HG03469 (cell line): ENCODE measurements around the gene TSR2.
"Not testable (repeated sequence)": the region's sequence is repeated elsewhere in the genome, so short reads cannot be mapped to it uniquely, and the experiment has no call there.

Experiments
- ATAC-seq: cut with Tn5 transposase; IDR thresholded peaks from one replicate; pipeline ENCODE4 v1.9.1; 2021; ENCODE audit warnings: mild to moderate bottlenecking, moderate library complexity, moderate number of reproducible peaks; ENCODE audit not compliant: unreplicated experiment

The TSR2 gene

GRCh38 chrX:54470054-54470760 is 30.0 kb downstream of the TSR2 start:
- no peak for ATAC-seq

- no peak for ATAC-seq
Observed at GRCh38 chrX:54473993-54474859, 34.0 kb downstream of the TSR2 start.

- no peak for ATAC-seq
Observed at GRCh38 chrX:54479136-54480111, 39.2 kb downstream of the TSR2 start.

GRCh38 chrX:54482839-54483593 is 42.8 kb downstream of the TSR2 start:
- no peak for ATAC-seq

GRCh38 chrX:54483946-54484345 is 43.7 kb downstream of the TSR2 start:
- ATAC-seq, result no peak

- no peak for ATAC-seq
Observed at GRCh38 chrX:54484666-54485065, 44.5 kb downstream of the TSR2 start.

GRCh38 chrX:54489819-54490218 is 49.6 kb downstream of the TSR2 start:
- not testable (repeated sequence) for ATAC-seq

GRCh38 chrX:54492340-54492739 is 52.1 kb downstream of the TSR2 start:
- no peak for ATAC-seq

GRCh38 chrX:54494166-54494988 is 54.2 kb downstream of the TSR2 start:
- ATAC-seq, result no peak
